H9 (cell line): ENCODE data around the gene HLA-DQB2. TPM values are rescaled to one million over a fixed set of nuclear protein-coding genes. Genes with fewer than 3 reads are reported as not detected.

ENCODE experiments used
- DNase-seq: peaks from one replicate; pipeline ENCODE4 v3.0.0-alpha.2; 2017
- H2AFZ ChIP-seq: one replicate; pipeline ENCODE4 v1.6.1; 2013; ENCODE audit warnings: mild to moderate bottlenecking, low read length, control low read depth, moderate library complexity
- H2AK5ac ChIP-seq: 2 replicates; pipeline ENCODE4 v1.6.1; 2013; ENCODE audit warnings: low read length, control low read depth, mixed read lengths; ENCODE audit not compliant: insufficient read length
- H2BK120ac ChIP-seq: one replicate; pipeline ENCODE4 v1.6.1; 2013; ENCODE audit warnings: low read depth, mild to moderate bottlenecking, low read length, control low read depth, inconsistent platforms; ENCODE audit not compliant: poor library complexity, severe bottlenecking
- H2BK12ac ChIP-seq: 2 replicates; pipeline ENCODE4 v1.6.1; 2013; ENCODE audit warnings: low read length, control low read depth, mixed read lengths, low read depth; ENCODE audit not compliant: insufficient read length
- H2BK15ac ChIP-seq: 2 replicates; pipeline ENCODE4 v1.6.1; 2013; ENCODE audit warnings: low read depth, low read length, control low read depth
- H2BK20ac ChIP-seq: one replicate; pipeline ENCODE4 v1.6.1; 2013; ENCODE audit warnings: low read depth, mild to moderate bottlenecking, low read length, control low read depth, inconsistent platforms; ENCODE audit not compliant: poor library complexity, severe bottlenecking
- H2BK5ac ChIP-seq: 2 replicates; pipeline ENCODE4 v1.6.1; 2013; ENCODE audit warnings: low read length, control low read depth, mixed read lengths; ENCODE audit not compliant: insufficient read length
- H3K14ac ChIP-seq: 2 replicates; pipeline ENCODE4 v1.6.1; 2013; ENCODE audit warnings: low read length, control low read depth; ENCODE audit not compliant: insufficient read depth
- H3K18ac ChIP-seq: 2 replicates; pipeline ENCODE4 v1.6.1; 2013; ENCODE audit warnings: low read depth, mild to moderate bottlenecking, mixed read lengths, low read length, control low read depth; ENCODE audit not compliant: insufficient read length
- H3K23ac ChIP-seq: 2 replicates; pipeline ENCODE4 v1.6.1; 2013; ENCODE audit warnings: low read length, control low read depth, mixed read lengths, low read depth; ENCODE audit not compliant: insufficient read length
- H3K23me2 ChIP-seq: 2 replicates; pipeline ENCODE4 v1.6.1; 2013; ENCODE audit warnings: low read depth, mild to moderate bottlenecking, mixed read lengths, low read length, control low read depth; ENCODE audit not compliant: insufficient read length, poor library complexity, severe bottlenecking
- H3K27ac ChIP-seq: 2 replicates; pipeline ENCODE4 v1.5.1; 2013; ENCODE audit warnings: low read length, control low read depth, mixed read lengths, low read depth; ENCODE audit not compliant: insufficient read length
- H3K27me3 ChIP-seq: 2 replicates; pipeline ENCODE4 v1.6.1; 2013; ENCODE audit warnings: low read length, control low read depth, inconsistent platforms; ENCODE audit not compliant: insufficient read depth
- H3K4ac ChIP-seq: 2 replicates; pipeline ENCODE4 v1.6.1; 2013; ENCODE audit warnings: low read depth, mild to moderate bottlenecking, control low read depth, inconsistent platforms, low read length, moderate library complexity
- H3K4me1 ChIP-seq: 2 replicates; pipeline ENCODE4 v1.6.1; 2013; ENCODE audit warnings: low read length, control low read depth, inconsistent platforms; ENCODE audit not compliant: insufficient read depth
- H3K4me2 ChIP-seq: 2 replicates; pipeline ENCODE4 v1.6.1; 2013; ENCODE audit warnings: low read length, control low read depth, mixed read lengths; ENCODE audit not compliant: insufficient read length, insufficient read depth
- H3K56ac ChIP-seq: 2 replicates; pipeline ENCODE4 v1.6.1; 2013; ENCODE audit warnings: low read depth, mild to moderate bottlenecking, mixed read lengths, low read length, control low read depth; ENCODE audit not compliant: insufficient read length
- H3K79me1 ChIP-seq: 2 replicates; pipeline ENCODE4 v1.6.1; 2013; ENCODE audit warnings: low read depth, mild to moderate bottlenecking, moderate library complexity, low read length, control low read depth, inconsistent platforms; ENCODE audit not compliant: insufficient read depth, poor library complexity, severe bottlenecking
- H3K79me2 ChIP-seq: 2 replicates; pipeline ENCODE4 v1.6.1; 2013; ENCODE audit warnings: low read length, control low read depth, inconsistent platforms; ENCODE audit not compliant: insufficient read depth
- H3K9ac ChIP-seq: 2 replicates; pipeline ENCODE4 v1.6.1; 2013; ENCODE audit warnings: low read length, control low read depth, mixed read lengths; ENCODE audit not compliant: insufficient read length; ENCODE audit errors: extremely low read depth
- H3K9me3 ChIP-seq: one replicate; pipeline ENCODE4 v1.6.1; 2013; ENCODE audit warnings: low read depth, low read length, inconsistent platforms; ENCODE audit not compliant: control insufficient read depth
- H3T11ph ChIP-seq: one replicate; pipeline ENCODE4 v1.6.1; 2013; ENCODE audit warnings: mild to moderate bottlenecking, low read length, control low read depth, inconsistent platforms
- H4K20me1 ChIP-seq: one replicate; pipeline ENCODE4 v1.6.1; 2013; ENCODE audit not compliant: control insufficient read depth, insufficient read length, insufficient read depth
- H4K5ac ChIP-seq: 2 replicates; pipeline ENCODE4 v1.6.1; 2013; ENCODE audit warnings: low read depth, mild to moderate bottlenecking, mixed read lengths, low read length, control low read depth; ENCODE audit not compliant: insufficient read length
- H4K8ac ChIP-seq: replicated peaks from 2 replicates; pipeline ENCODE4 v1.6.1; 2013; ENCODE audit warnings: low read length, control low read depth, mixed read lengths, low read depth; ENCODE audit not compliant: insufficient read length
- H4K91ac ChIP-seq: 2 replicates; pipeline ENCODE4 v1.6.1; 2013; ENCODE audit warnings: low read depth, mild to moderate bottlenecking, moderate library complexity, mixed read lengths, low read length, control low read depth; ENCODE audit not compliant: insufficient read length
- H3K27ac Mint-ChIP-seq, 3 experiments: 2 replicates in 2 of 3; 3 replicates in 1 of 3; pipeline ENCODE4 v1.8.0; 2020 to 2021; ENCODE audit warnings: mixed read lengths in 3 of 3, mild to moderate bottlenecking in 1 of 3, moderate library complexity in 1 of 3
- H3K27me3 Mint-ChIP-seq: 2 replicates; pipeline ENCODE4 v1.8.0; 2021; ENCODE audit warnings: low read depth, mild to moderate bottlenecking, moderate library complexity, mixed read lengths
- H3K36me3 Mint-ChIP-seq, 3 experiments: 2 replicates in 2 of 3; 3 replicates in 1 of 3; pipeline ENCODE4 v1.8.0; 2020 to 2021; ENCODE audit warnings: low read depth in 3 of 3, mixed read lengths in 3 of 3; ENCODE audit not compliant: insufficient read depth in 1 of 3
- H3K4me1 Mint-ChIP-seq, 2 experiments: 2 replicates each; pipeline ENCODE4 v1.8.0; 2020; ENCODE audit warnings: mixed read lengths in 2 of 2
- H3K4me3 Mint-ChIP-seq, 2 experiments: 2 replicates in 1 of 2; 3 replicates in 1 of 2; pipeline ENCODE4 v1.8.0; 2020 to 2021; ENCODE audit warnings: mild to moderate bottlenecking in 2 of 2, mixed read lengths in 2 of 2, moderate library complexity in 1 of 2
- H3K9me3 Mint-ChIP-seq, 2 experiments: 2 replicates in 1 of 2; 3 replicates in 1 of 2; pipeline ENCODE4 v1.8.0; 2020; ENCODE audit warnings: mild to moderate bottlenecking in 2 of 2, mixed read lengths in 2 of 2, moderate library complexity in 1 of 2
- whole genome bisulfite sequencing: extraction: QIAGEN DNeasy Blood & Tissue Kit; methylation state at CpG from one replicate; pipeline ENCODE4 v1.1.7; 2013; ENCODE audit warnings: missing lambda C conversion rate, low lambda C conversion rate, mixed read lengths; ENCODE audit not compliant: insufficient read length; ENCODE audit errors: extremely low coverage; 5-methylcytosine and 5-hydroxymethylcytosine counted together
- total RNA-seq: library from RNA; stranded (reverse); gene quantifications from 2 replicates; pipeline ENCODE4 v1.2.1, GENCODE V29; 2021
- TF ChIP-seq, protein P1 (sequence below): fragments of 200-600 bp; sonication (generic); conservative IDR thresholded peaks from 3 replicates; pipeline ENCODE4 v1.8.0; 2021; ENCODE audit warnings: antibody characterized with exemption, mild to moderate bottlenecking

HLA-DQB2 gene
- total RNA-seq, 1 experiment from 2014 or later: not detected

DNA sequence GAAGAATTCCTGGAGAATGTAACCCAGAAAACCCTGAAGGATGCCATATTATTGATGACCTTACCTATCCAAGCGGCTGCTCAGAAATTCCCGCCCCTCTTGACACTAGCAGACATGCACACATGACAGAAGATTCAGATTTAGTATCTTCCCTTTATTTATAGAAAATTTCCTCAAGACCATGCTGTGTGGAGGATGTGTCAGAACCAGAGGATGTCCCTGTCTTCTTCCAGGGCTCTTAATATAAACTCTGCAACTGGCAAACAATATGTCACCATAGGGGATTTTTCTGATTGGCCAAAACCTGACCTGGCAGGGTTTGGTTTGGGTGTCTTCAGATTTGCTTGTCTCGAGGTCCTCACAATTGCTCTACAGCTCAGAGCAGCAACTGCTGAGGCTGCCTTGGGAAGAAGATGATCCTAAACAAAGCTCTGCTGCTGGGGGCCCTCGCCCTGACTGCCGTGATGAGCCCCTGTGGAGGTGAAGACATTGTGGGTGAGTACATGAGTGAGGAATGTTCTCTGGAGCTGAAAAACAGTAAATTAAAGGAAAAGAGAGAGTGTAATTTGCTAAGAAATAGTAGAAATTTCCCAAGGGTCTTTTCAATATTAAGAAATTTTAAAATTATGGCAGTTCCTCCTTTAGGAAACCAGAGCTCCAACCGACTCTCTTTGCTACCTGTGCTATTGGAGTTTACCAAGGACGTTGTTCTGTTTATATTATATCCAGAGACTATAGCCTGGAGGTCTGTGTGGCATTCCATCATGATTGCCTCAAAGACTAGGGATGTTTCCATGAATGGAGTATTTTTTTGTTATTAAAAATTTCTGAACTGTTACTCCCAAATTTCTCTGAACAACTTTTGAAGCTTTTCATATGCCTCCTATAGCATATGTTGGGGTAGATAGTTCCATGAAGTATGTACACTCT, 22.0 kb downstream of the HLA-DQB2 start, which contains the start of gene HLA-DQA2:
HLA-DQA2 (plus strand) TSS at position 361 of the 930 bp plus-strand sequence; CDS start at position 414, 53 bp downstream.
- Histone ChIP-seq H4K8ac (no peak within 1 kb of the TSS), H2BK120ac (no peak within 1 kb of the TSS), H3T11ph (no peak within 1 kb of the TSS), H3K79me2 (no peaks in the 10 kb centered on the region), H3K4me1 (no peaks in the 10 kb centered on the region), H2BK12ac (no peak within 1 kb of the TSS), H3K23me2 (no peaks in the 10 kb centered on the region), H3K56ac (no peak within 1 kb of the TSS), H2AFZ (no peak within 1 kb of the TSS), H2BK15ac (no peak within 1 kb of the TSS), H3K4me2 (no peak within 1 kb of the TSS), H2AK5ac (no peak within 1 kb of the TSS), H3K23ac (no peak within 1 kb of the TSS), H3K18ac (no peak within 1 kb of the TSS), H3K4ac (no peak within 1 kb of the TSS), H2BK5ac (no peak within 1 kb of the TSS), H3K79me1 (no peaks in the 10 kb centered on the region), H4K5ac (no peak within 1 kb of the TSS), H3K27ac (no peak within 1 kb of the TSS), H3K14ac (no peak within 1 kb of the TSS), H2BK20ac (no peak within 1 kb of the TSS), H3K9me3 (no peaks in the 10 kb centered on the region), H3K27me3 (no peaks in the 10 kb centered on the region), H3K9ac (no peak within 1 kb of the TSS), H4K20me1 (no peaks in the 10 kb centered on the region), H4K91ac (no peak within 1 kb of the TSS)
- H3K36me3 Mint-ChIP-seq: no peaks in the 10 kb centered on the region
- no peak for DNase-seq
- no peak within 1 kb of the TSS; a peak in 1 of 7 replicates for H3K27ac Mint-ChIP-seq
- TF ChIP-seq, protein P1, sequence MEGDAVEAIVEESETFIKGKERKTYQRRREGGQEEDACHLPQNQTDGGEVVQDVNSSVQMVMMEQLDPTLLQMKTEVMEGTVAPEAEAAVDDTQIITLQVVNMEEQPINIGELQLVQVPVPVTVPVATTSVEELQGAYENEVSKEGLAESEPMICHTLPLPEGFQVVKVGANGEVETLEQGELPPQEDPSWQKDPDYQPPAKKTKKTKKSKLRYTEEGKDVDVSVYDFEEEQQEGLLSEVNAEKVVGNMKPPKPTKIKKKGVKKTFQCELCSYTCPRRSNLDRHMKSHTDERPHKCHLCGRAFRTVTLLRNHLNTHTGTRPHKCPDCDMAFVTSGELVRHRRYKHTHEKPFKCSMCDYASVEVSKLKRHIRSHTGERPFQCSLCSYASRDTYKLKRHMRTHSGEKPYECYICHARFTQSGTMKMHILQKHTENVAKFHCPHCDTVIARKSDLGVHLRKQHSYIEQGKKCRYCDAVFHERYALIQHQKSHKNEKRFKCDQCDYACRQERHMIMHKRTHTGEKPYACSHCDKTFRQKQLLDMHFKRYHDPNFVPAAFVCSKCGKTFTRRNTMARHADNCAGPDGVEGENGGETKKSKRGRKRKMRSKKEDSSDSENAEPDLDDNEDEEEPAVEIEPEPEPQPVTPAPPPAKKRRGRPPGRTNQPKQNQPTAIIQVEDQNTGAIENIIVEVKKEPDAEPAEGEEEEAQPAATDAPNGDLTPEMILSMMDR: no peak
- no CpG with 5 or more reads among the region's 7 CpGs for WGBS
- H3K4me1 Mint-ChIP-seq: peaks cover 0 to 5% of the 10 kb centered on the region in 2 experiments; a peak in 2 of 4 replicates
- H3K27me3 Mint-ChIP-seq: peaks cover 12% of the 10 kb centered on the region
- H3K9me3 Mint-ChIP-seq: no peaks in the 10 kb centered on the region
- H3K4me3 Mint-ChIP-seq: no peak within 1 kb of the TSS
